ENCODE data around the gene SIAH1.

Gene SIAH1

GRCh38 chr16:48330189-48330840 is 54.9 kb downstream of the SIAH1 start:
- no peak for DNase-seq (ENCODE audit: low spot score)
- TF ChIP-seq, protein P1, sequence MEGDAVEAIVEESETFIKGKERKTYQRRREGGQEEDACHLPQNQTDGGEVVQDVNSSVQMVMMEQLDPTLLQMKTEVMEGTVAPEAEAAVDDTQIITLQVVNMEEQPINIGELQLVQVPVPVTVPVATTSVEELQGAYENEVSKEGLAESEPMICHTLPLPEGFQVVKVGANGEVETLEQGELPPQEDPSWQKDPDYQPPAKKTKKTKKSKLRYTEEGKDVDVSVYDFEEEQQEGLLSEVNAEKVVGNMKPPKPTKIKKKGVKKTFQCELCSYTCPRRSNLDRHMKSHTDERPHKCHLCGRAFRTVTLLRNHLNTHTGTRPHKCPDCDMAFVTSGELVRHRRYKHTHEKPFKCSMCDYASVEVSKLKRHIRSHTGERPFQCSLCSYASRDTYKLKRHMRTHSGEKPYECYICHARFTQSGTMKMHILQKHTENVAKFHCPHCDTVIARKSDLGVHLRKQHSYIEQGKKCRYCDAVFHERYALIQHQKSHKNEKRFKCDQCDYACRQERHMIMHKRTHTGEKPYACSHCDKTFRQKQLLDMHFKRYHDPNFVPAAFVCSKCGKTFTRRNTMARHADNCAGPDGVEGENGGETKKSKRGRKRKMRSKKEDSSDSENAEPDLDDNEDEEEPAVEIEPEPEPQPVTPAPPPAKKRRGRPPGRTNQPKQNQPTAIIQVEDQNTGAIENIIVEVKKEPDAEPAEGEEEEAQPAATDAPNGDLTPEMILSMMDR (IDR thresholded peaks at IDR 0.05) = no peak
- Histone ChIP-seq H3K4me3 (no peak overlapping the region), H3K27ac (no peak overlapping the region)

GRCh38 chr16:48329138-48329537 is 56.1 kb downstream of the SIAH1 start:
- TF ChIP-seq, protein P1 (IDR thresholded peaks at IDR 0.05) = no peak
- Histone ChIP-seq H3K4me3 (no peak overlapping the region), H3K27ac (no peak overlapping the region)
- DNase-seq (ENCODE audit: low spot score) = no peak

- Histone ChIP-seq H3K27ac (no peak overlapping the region), H3K4me3 (no peak overlapping the region)
- no peak for DNase-seq (ENCODE audit: low spot score)
- TF ChIP-seq, protein P1 (IDR thresholded peaks at IDR 0.05) = no peak
These were observed 58.3 kb downstream of the SIAH1 start for GRCh38 chr16:48326915-48327314.

DNA sequence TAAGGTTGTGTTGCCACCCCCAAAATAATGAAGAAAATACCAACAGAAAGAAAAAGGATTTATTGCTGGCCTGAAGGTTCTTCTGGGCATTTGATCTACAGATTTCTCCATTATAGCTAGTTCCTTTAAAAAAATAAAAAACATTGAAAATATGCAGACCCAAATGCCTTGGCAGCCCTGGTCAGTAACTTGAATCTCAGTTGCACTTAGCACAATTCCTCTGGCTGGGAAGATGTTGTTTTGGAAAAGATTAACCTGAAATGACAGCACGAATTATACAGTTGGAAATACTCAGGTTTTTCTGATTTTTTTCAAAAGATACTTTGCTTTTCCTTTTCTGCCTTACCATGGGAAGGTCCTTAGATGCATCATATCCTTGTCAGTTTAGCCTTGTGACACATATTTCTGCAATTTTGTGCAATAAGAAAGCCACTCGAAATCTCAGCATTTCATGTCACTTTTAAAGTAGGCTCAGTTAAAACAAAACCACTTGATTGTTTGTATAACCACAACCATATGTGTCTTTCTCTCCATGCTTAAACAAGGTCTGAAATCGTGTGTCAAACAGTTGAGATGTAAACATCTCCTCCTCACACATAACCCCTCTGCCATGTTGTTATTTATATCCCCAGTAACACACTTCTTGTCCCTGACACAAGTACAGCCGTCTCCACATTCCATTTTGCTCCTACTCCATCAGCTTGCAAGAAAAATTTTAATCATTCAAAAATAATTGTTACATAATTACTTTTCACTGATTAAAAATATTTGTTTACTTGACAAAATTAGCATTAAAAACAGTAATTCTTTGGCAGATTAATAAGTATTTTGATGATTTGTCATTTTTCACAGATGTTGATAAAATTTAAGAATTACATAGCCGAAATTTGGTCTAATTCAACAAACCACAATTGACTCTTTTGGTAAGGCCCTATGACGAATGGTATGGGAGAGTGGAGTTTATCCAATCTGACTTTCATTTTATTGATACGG is 61.1 kb downstream of the SIAH1 start:
- Histone ChIP-seq H3K4me3 (no peak overlapping the region), H3K27ac (no peak overlapping the region)
- TF ChIP-seq, protein P1 (IDR thresholded peaks at IDR 0.05) = no peak
- no peak for DNase-seq (ENCODE audit: low spot score)

DNA sequence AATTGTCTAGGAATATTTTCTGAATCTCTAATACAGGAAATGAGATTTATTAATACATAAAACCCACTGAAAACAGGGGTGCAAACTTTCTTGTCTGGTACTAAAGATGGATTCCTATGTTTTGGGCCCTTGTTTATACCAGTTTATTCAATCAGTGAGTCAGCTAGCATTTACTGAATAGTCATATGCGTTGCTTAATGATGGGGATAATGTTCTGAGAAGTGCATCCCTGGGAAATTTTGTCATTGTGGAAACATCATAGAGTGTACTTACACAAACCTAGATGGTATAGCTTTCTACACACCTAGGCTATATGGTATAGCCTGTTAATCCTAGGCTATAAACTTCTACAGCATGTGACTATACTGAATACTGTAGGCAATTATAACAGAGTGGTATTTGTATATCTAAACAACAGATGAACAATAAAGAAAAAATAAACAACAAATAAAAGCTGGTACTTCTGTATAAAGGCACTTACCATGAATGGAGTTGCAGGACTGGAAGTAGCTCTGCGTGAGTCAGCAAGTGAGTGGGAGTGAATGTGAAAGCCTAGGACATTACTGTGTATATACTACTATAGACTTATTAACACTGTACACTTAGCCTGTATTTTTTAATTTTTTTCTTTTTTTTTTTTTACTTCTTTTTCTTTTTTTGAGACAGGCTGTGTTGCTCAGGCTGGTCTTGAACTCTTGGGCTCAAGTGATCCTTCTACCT is 63.7 kb downstream of the SIAH1 start:
- DNase-seq (ENCODE audit: low spot score) = no peak
- Histone ChIP-seq H3K27ac (no peak overlapping the region), H3K4me3 (no peak overlapping the region)
- TF ChIP-seq, protein P1 (IDR thresholded peaks at IDR 0.05) = no peak

GRCh38 chr16:48318630-48319029 is 66.6 kb downstream of the SIAH1 start:
- Histone ChIP-seq H3K4me3 (no peak overlapping the region), H3K27ac (peak overlapping the region; percentile 7 to 35)
- DNase-seq (ENCODE audit: low spot score) = no peak
- TF ChIP-seq, protein P1 (IDR thresholded peaks at IDR 0.05) = no peak

All from coronary artery (tissue), 2 donors.